K562 (cell line): ENCODE data around the gene ADARB2. TPM values are rescaled to one million over a fixed set of nuclear protein-coding genes. Genes with fewer than 3 reads are reported as not detected.

ENCODE experiments used
- ATAC-seq: fragments of 200-7000 bp; cut with Tn5 transposase; 3 replicates; pipeline ENCODE4 v1.9.1; 2020; ENCODE audit warnings: moderate library complexity
- BruUV-seq: library from RNA; stranded (reverse); fragments of 400-500 nt; replicated peaks from 2 replicates; lab custom pipeline; 2021; lab: Mats Ljungman, UMichigan
- CTCF ChIA-PET: fragments of 300-600 bp; formaldehyde crosslinking; extraction: SDS; loops from one replicate; lab custom pipeline; 2021; ENCODE audit warnings: low intra/inter-chr PET ratio; lab: Yijun Ruan, JAX
- POLR2A ChIA-PET: fragments of 300-600, 350-650 bp; sonication (Branson Sonifier 250); formaldehyde crosslinking; extraction: SDS; loops from one replicate; lab custom pipeline; 2021; ENCODE audit warnings: antibody characterized with exemption, inconsistent platforms; lab: Yijun Ruan, JAX
- DNase-seq, 4 experiments: peaks; one replicate each; pipeline versions ENCODE4 v3.0.0 to v3.0.0-alpha.2; 2011 to 2018; ENCODE audit warnings: low spot score in 3 of 4, mixed read lengths in 3 of 4; ENCODE audit errors: extremely low read depth in 1 of 4
- FAIRE-seq: peaks from 2 replicates; lab custom pipeline; 2011; peaks lifted over from hg19 to GRCh38; lab: Jason Lieb, UNC
- H2AFZ ChIP-seq: 2 replicates; pipeline ENCODE4 v1.6.0; 2011; ENCODE audit warnings: low read depth, low read length, control low read depth, inconsistent platforms
- H3K27ac ChIP-seq: fragments of 200-600 bp; 3 replicates; pipeline ENCODE4 v1.8.0; 2011; ENCODE audit warnings: low read depth, mild to moderate bottlenecking, control low read depth, inconsistent platforms, low read length, moderate library complexity, mixed read lengths; ENCODE audit errors: extremely low read depth
- H3K27me3 ChIP-seq, 2 experiments: fragments of 300-600 bp in 1 of 2; 2 replicates in 1 of 2; 3 replicates in 1 of 2; pipeline versions ENCODE4 v1.6.0 to v1.8.0; 2011; ENCODE audit warnings: inconsistent platforms in 2 of 2, low read length in 2 of 2, mild to moderate bottlenecking in 1 of 2, mixed read lengths in 1 of 2, moderate library complexity in 1 of 2; ENCODE audit not compliant: control insufficient read depth in 2 of 2, insufficient read depth in 2 of 2
- H3K36me3 ChIP-seq: fragments of 300-600 bp; 3 replicates; pipeline ENCODE4 v1.8.0; 2011; ENCODE audit warnings: mild to moderate bottlenecking, low read length, inconsistent platforms; ENCODE audit not compliant: control insufficient read depth, insufficient read depth
- H3K4me1 ChIP-seq, 2 experiments: fragments of 200-600 bp in 1 of 2; replicated peaks in 1 of 2; 2 replicates in 1 of 2; 3 replicates in 1 of 2; pipeline versions ENCODE4 v1.5.1 to v1.8.0; 2011; ENCODE audit warnings: inconsistent platforms in 2 of 2, low read length in 2 of 2, mild to moderate bottlenecking in 1 of 2, mixed read lengths in 1 of 2, moderate library complexity in 1 of 2; ENCODE audit not compliant: control insufficient read depth in 2 of 2, insufficient read depth in 2 of 2
- H3K4me2 ChIP-seq: 2 replicates; pipeline ENCODE4 v1.6.1; 2011; ENCODE audit warnings: low read length, control low read depth, inconsistent platforms, mixed read lengths; ENCODE audit not compliant: insufficient read depth
- H3K4me3 ChIP-seq: fragments of 200-600 bp; sonication (generic), shearing (Covaris generic); 2 replicates; pipeline ENCODE4 v1.5.1; 2016; ENCODE audit warnings: control low read depth, inconsistent platforms
- H3K79me2 ChIP-seq: fragments of 200-600 bp; 3 replicates; pipeline ENCODE4 v1.8.0; 2011; ENCODE audit warnings: low read length, inconsistent platforms; ENCODE audit not compliant: control insufficient read depth, insufficient read depth
- H3K9ac ChIP-seq, 2 experiments: 2 replicates each; pipeline versions ENCODE4 v1.6.0 to v1.6.1; 2011; ENCODE audit warnings: low read depth in 2 of 2, low read length in 2 of 2, control low read depth in 1 of 2, inconsistent platforms in 1 of 2, mild to moderate bottlenecking in 1 of 2, mixed read lengths in 1 of 2; ENCODE audit not compliant: insufficient read depth in 1 of 2
- H3K9me1 ChIP-seq: one replicate; pipeline ENCODE4 v1.6.0; 2011; ENCODE audit warnings: inconsistent platforms, mild to moderate bottlenecking, low read length, moderate library complexity; ENCODE audit not compliant: control insufficient read depth, insufficient read depth
- H3K9me3 ChIP-seq: replicated peaks from 2 replicates; pipeline ENCODE4 v1.5.1; 2011; ENCODE audit warnings: low read depth, low read length, inconsistent platforms; ENCODE audit not compliant: control insufficient read depth, insufficient read depth
- H4K20me1 ChIP-seq: replicated peaks from 2 replicates; pipeline ENCODE4 v1.6.1; 2011; ENCODE audit warnings: low read length, inconsistent platforms, mixed read lengths; ENCODE audit not compliant: control insufficient read depth, insufficient read depth
- FOSL1 ChIP-seq: fragments of 200-800 bp; sonication (Bioruptor generic); conservative IDR thresholded peaks from 2 replicates; pipeline ENCODE4 v1.6.1; 2016; ENCODE audit warnings: missing genetic modification characterization, missing compliant biosample characterization
- HMGXB4 ChIP-seq: sonication (generic); formaldehyde crosslinking; IDR thresholded peaks from 2 replicates; pipeline ENCODE4 v1.8.1; 2023; ENCODE audit warnings: mild to moderate bottlenecking, missing genetic modification reagents
- SLC30A9 ChIP-seq: fragments of 250-450 bp; sonication (Bioruptor Pico); IDR thresholded peaks from 2 replicates; pipeline ENCODE4 v1.8.0; 2022; ENCODE audit warnings: mild to moderate bottlenecking, moderate library complexity
- THAP12 ChIP-seq: fragments of 250-450 bp; sonication (Bioruptor Pico); IDR thresholded peaks from 2 replicates; pipeline ENCODE4 v1.9.0; 2021; ENCODE audit warnings: mild to moderate bottlenecking, inconsistent platforms
- TOE1 ChIP-seq, 2 experiments: fragments of 450-650 bp in 1 of 2; sonication (generic) in 1 of 2; formaldehyde crosslinking in 1 of 2; IDR thresholded peaks; 2 replicates each; pipeline versions ENCODE4 v1.7.1 to v1.8.0; 2016 to 2022; ENCODE audit warnings: borderline replicate concordance in 2 of 2, mild to moderate bottlenecking in 2 of 2, antibody characterized with exemption in 1 of 2, inconsistent platforms in 1 of 2, low read depth in 1 of 2, missing genetic modification reagents in 1 of 2, moderate library complexity in 1 of 2
- ZBED1 ChIP-seq: IDR thresholded peaks from 2 replicates; pipeline ENCODE4 v1.6.1; 2014
- WGBS: fragments of 100-300 bp; shearing (Covaris generic); methylation state at CpG from one replicate; pipeline ENCODE4 v1.1.6; 2016; ENCODE audit warnings: low coverage, mixed read lengths; ENCODE audit not compliant: insufficient coverage; ENCODE audit errors: missing lambda C conversion rate; 5-methylcytosine and 5-hydroxymethylcytosine counted together
- in situ Hi-C: fragments of 300-500 bp; cut with MboI; formaldehyde crosslinking; loops from 4 replicates; pipeline ENCODE4 v1.15.0; 2018; ENCODE audit warnings: inconsistent platforms, mixed read lengths
- intact Hi-C: fragments of 100-400 bp; cut with micrococcal nuclease; formaldehyde crosslinking; loops from 2 replicates; pipeline ENCODE4 v1.14.2; 2022
- polyA plus RNA-seq, 8 experiments: library from polyadenylated mRNA; depleted of rRNA in 4 of 8; stranded (reverse) in 5 of 8; unstranded in 3 of 8; fragments of >200 nt; fragmentation: Nextera tagmentation in 2 of 8; fragmentation: Illumina TruSeq in 1 of 8; extraction: Ambion mirVana in 2 of 8; extraction: Trizol in 1 of 8; gene quantifications; 2 replicates each; pipeline versions ENCODE4 v1.2.1 to v1.2.3, GENCODE V29; 2011 to 2014; ENCODE audit warnings: inconsistent platforms in 1 of 8, missing spikeins in 1 of 8
- total RNA-seq, 7 experiments: library from RNA; depleted of rRNA in 6 of 7; stranded (reverse); fragments of >200 nt in 6 of 7; fragmentation: Illumina TruSeq in 2 of 7; extraction: Trizol in 2 of 7; gene quantifications; 2 replicates each; pipeline versions ENCODE4 v1.2.1 to v1.2.3, GENCODE V29; 2011 to 2021; ENCODE audit warnings: low replicate concordance in 1 of 7

Gene ADARB2
- total and polyA plus RNA-seq, 9 of the 15 experiments (the other 6 are each of a cell fraction or from before 2014, with no cell fraction given), result not detected

GRCh38 chr10:1508096-1508495 lies 229.2 kb downstream of the ADARB2 start:
- Histone ChIP-seq H3K36me3 (no peaks in the 10 kb centered on the region), H3K9me1 (no peaks in the 10 kb centered on the region), H3K4me3 (no peak overlapping the region), H4K20me1 (no peaks in the 10 kb centered on the region), H3K4me1 (no peaks in the 10 kb centered on the region), H3K27ac (no peak overlapping the region), H3K9ac (no peak overlapping the region), H2AFZ (no peak overlapping the region), H3K4me2 (no peak overlapping the region), H3K79me2 (no peaks in the 10 kb centered on the region), H3K27me3 (peaks cover 4 to 27% of the 10 kb centered on the region in 2 experiments; a peak in 4 of 5 replicates), H3K9me3 (no peaks in the 10 kb centered on the region)
- no peak for TF ChIP-seq THAP12 (CRISPR knock-in tag)
- no peak for TF ChIP-seq ZBED1
- TF ChIP-seq HMGXB4 (CRISPR knock-in tag), result no peak
- TF ChIP-seq FOSL1 (tag), result no peak
- TF ChIP-seq SLC30A9 (CRISPR knock-in tag), result no peak
- TF ChIP-seq TOE1 (IDR thresholded peaks at IDR 0.05; ENCODE audit: borderline replicate concordance), result no peak
- no peak for TF ChIP-seq TOE1 (CRISPR knock-in tag; IDR thresholded peaks at IDR 0.05; ENCODE audit: borderline replicate concordance, low read depth)
- intact Hi-C loops, result no loop called here
- FAIRE-seq, result no peak
- under 1% methylated on average over 16 of the region's 16 CpGs for WGBS
- CTCF ChIA-PET, result no interaction called here
- POLR2A ChIA-PET, result no interaction called here
- in situ Hi-C loops, result no loop called here
- ATAC-seq, result no peak
- BruUV-seq, result no TSS peak
- DNase-seq, result no peak
